Mesangial cell (primary cell): ENCODE data around the gene TUBA4A. TPM values are rescaled to one million over a fixed set of nuclear protein-coding genes. Genes with fewer than 3 reads are reported as not detected.

Source experiments
- total RNA-seq: library from RNA; depleted of rRNA; stranded (reverse); fragments of >200 nt; gene quantifications from 2 replicates; pipeline ENCODE4 v1.2.3, GENCODE V29; 2015

TUBA4A gene
- total RNA-seq: 36.1 and 129 TPM in 2 replicates

DNA sequence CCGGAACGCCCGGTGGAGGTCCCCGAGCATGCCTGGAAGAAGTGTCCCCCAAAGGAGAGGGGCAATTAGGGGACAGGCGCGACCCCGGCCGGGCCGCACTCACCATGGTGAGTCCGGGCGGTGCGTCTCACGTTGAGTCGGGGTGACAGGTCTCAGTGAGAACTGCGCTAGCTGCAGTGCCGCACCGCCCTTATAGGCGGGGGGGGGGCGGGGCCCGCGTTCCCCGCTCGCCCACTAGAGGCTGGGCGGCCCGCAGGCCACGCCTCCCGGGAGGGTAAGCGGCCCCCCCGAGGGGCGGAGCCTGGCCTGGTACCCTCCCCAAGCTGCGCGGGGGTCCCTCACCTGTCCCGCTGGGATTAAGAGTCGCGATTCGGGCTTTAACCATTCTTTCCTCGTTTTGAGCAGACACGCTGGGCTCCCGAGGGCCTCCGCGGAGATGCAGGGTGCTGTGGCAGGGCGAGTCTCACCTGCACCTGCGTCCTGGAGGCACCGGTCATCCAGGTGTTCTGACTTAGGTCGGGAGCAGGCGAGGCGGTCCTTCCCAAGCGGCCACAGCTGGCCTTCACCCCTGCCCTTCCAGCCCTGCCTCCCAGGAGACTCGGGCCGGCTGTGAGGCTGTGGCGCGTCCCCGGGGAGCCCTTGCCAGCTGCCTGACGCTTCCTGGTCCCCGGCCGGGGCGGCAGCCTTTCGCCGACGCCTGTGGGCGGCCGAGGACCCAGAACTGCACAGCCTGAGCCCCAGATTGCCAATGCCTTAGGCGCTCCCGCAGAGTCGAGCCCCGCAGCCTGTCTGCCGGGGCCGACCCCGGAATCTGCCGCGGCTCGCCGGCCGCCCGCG is at the start of gene TUBA4A:
TUBA4A (minus strand) TSS at position 166 of the 837 bp plus-strand sequence; CDS start at position 106, 60 bp downstream.

GRCh38 chr2:219279151-219279915 is 25.6 kb upstream of the TUBA4A start, which contains the start of gene DNAJB2:
TSS of gene DNAJB2 (plus strand) at chr2:219279366. CDS start at chr2:219279834, 468 bp downstream.

DNA sequence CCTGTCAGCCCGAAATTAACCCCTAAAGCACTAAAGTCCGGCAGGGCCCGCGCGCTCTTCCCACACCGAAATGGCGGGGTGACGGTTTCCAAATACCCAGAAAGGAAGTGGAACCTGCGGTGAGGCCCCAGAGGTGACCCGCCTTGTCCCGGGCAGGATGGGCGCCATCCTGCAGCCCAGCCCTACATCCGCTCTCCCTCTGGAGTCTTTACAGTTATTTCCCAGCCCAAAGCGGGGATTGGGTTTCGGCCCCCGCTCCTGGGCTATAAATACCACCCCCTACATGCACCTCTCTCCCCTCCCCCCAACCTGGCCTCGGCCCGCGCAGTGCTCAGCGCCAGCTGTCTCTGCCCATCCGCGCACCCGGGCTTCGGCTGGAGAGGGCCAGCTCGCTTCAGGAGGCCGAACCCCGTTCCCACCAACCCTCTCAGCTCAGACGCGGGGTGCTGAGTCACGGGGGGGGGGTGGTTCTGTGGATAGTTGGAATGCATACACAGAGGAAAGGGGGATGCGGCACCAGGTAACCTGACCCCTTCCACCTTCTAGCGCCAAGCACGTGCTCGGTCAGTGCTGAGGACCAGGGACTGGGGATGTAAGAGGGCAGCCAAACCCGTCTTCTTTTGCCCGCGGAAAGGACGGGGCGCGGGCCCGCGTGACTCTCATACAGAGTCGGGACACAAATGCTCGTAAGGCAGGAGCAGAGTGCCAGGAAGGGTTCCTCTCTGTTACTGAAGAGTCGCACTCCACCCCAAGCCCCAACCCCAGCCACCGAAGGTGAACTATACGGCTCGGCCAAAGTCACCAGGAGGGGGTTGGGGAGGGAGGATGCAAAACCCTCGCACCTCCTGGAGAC is 592 bp downstream of the TUBA4A start, which contains the start of gene TUBA4B:
TUBA4B (plus strand) TSS at position 344 of the 853 bp plus-strand sequence; CDS start at position 509, 165 bp downstream.

DNA sequence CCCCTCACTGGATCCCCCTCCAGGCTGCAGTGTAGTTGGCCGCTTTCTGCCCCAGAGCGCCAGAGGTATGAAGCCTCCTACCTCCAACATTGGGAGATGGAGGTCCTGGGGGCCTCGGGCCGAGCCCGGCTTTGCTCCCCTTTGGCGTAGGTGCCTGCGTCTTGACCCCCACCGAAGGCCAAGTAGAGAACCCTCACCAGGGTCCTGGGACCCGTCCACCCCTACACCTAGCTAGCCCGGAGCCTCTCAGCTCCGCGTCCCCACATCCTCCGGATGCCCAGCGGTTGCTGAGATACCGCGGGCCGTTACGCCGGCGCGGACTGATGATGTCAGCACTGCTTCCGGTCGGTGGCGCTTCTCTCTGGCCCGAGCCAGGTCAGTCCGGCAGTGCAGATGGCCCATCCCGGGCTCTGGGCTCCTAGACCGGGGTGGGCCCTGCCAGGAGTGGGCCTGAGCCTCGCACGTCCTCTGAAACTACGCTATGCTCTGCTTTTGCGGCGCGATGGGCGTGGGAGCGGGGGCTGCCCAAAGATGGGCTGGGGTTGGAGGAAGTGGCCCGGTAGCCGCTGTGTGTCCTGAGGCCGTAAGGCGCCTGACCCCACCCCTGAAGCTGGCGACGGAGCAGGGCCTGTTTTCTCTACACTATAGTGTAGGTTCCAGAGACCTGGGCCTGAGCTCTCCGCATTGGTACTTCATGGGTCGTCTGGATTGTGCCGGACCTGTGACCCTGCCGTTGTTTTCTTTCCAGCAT is 8.4 kb downstream of the TUBA4A start, which contains the start of the genes GLB1L and STK16:
GLB1L (minus strand) TSS at position 297 of the 751 bp plus-strand sequence. CDS start 1,871 bp downstream, outside the sequence.
STK16 (plus strand) TSS at position 332 of the 751 bp plus-strand sequence. CDS start 521 bp downstream, outside the sequence.

DNA sequence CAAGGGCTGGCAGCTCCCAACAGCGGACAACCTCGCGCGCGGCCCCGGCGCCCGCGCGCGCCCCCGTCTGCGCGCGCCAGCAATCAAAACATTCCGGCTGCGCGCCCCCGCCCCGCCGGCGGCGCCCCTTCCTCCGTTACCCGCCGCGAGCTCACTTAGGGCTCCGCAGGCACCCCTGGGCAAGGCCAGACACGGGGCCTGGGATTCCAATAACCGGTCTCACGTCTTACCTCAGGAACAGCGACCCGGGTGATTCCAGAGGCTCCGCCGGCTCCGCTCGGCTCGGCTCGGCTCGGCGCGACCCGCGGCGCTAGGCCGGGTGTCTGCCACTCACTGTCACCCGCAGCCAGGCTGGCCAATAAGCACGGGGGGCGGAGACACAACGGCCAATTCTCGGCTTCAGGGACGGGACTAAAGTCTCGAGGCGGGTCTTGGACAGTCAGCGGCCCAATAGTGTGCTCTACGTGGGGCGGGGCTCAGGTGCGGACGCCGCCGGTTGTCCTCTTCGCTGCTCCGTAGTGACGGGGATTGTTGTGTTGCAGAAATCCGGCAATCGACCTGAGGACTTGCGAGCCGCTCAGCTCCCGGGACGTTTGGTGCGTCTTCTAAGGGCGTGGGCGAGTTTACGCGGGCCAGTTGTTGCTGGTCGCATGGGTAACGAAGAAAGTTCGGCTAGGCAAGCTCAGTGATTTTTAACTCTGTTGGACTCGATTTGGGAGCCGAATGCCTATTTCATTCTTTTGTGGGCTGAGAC is 24.2 kb downstream of the TUBA4A start, which contains the start of the genes ANKZF1 and ATG9A:
ANKZF1 (plus strand) TSS at position 502 of the 754 bp plus-strand sequence. CDS start 452 bp downstream, outside the sequence.
ATG9A (minus strand) TSS at position 332 of the 754 bp plus-strand sequence. CDS start 1,612 bp downstream, outside the sequence.

DNA sequence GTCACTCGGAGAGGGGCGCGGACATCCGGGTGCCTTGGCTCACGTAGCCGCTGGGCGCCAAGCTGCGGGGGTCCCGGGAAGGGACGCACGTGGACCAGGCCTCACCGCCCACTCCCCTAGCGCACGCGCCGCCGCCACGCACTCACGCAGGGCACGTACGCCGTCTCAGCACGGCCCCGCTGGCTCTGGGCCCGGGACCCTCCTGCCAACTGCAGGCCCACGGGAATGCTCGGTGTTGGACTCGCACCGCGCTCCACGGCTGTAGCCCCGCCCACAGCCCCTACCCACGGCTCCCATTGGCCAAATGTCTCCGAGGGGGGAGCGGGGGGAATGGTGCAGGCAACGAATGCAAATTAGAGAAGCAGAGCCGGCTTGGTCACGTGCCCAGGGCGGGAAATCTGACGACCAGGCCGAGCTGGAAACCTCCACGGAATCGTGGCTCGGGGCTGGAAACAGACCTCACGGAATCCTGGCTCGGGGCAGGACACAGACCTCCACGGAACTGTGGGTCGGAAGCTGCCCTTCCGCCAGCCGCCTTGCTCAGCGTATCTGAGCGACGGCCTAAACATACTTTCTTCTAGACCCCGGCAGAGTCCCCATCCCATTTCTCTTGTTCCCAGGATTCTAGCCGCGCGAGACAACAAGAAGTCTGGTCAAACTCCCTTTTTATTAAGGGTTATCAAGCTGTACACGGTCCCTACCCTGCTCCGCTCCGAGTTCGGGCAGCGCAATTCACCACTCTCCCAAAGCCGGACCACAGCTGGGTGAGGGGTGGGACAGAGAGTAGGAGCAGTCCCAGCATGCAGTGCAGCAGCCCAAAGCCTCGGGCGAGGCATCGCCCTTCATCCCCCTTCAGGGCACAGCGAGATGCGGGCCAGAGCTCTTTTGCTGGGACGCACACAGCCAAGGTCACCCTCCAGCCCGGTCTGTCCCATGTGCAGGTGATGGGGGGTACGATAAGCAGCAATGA is 34.7 kb downstream of the TUBA4A start, which contains the start of gene ABCB6:
ABCB6 (minus strand) TSS at position 227 of the 970 bp plus-strand sequence. CDS start 285 bp downstream, outside the sequence.

GRCh38 chr2:219206328-219207133 is 47.2 kb downstream of the TUBA4A start, which contains the start of gene ZFAND2B:
TSS of gene ZFAND2B (plus strand) at chr2:219206782. CDS start at chr2:219206988, 206 bp downstream.

Other genes starting within 250 kb of the TUBA4A start
- gene CFAP65, start 212.4 kb downstream of the TUBA4A start, total RNA-seq: 0.13 TPM in 1 of 2 replicates, not detected in the other
- not detected in 2 replicates for gene IHH, start 193.0 kb downstream of the TUBA4A start, total RNA-seq
- 12.9 and 20.2 TPM in 2 replicates for gene NHEJ1, start 93.1 kb downstream of the TUBA4A start, total RNA-seq
- gene SLC23A3, start 83.9 kb downstream of the TUBA4A start, total RNA-seq: under 0.01 and 0.25 TPM in 2 replicates
- gene CNPPD1, start 77.0 kb downstream of the TUBA4A start, total RNA-seq: 25.1 and 31.6 TPM in 2 replicates
- gene RETREG2, start 75.6 kb downstream of the TUBA4A start, total RNA-seq: 40.6 and 51.7 TPM in 2 replicates
- 25.3 and 25.9 TPM in 2 replicates for gene ZFAND2B, start 47.1 kb downstream of the TUBA4A start, total RNA-seq
- gene ABCB6, start 35.0 kb downstream of the TUBA4A start, total RNA-seq: 7.6 and 12.7 TPM in 2 replicates
- 53.1 and 68.1 TPM in 2 replicates for gene ATG9A, start 24.3 kb downstream of the TUBA4A start, total RNA-seq
- 22.0 and 25.9 TPM in 2 replicates for gene ANKZF1, start 24.1 kb downstream of the TUBA4A start, total RNA-seq
- 10.3 and 23.1 TPM in 2 replicates for gene GLB1L, start 8.5 kb downstream of the TUBA4A start, total RNA-seq
- 19.2 and 22.7 TPM in 2 replicates for gene STK16, start 8.4 kb downstream of the TUBA4A start, total RNA-seq
- not detected in 2 replicates for gene TUBA4B, start 675 bp downstream of the TUBA4A start, total RNA-seq
- 24.6 and 57.0 TPM in 2 replicates for gene DNAJB2, start 25.4 kb upstream of the TUBA4A start, total RNA-seq
- gene PTPRN, start 55.5 kb upstream of the TUBA4A start, total RNA-seq: 0.49 and 0.63 TPM in 2 replicates
- gene RESP18, start 78.8 kb upstream of the TUBA4A start, total RNA-seq: not detected in 2 replicates
- gene DNPEP, start 134.0 kb upstream of the TUBA4A start, total RNA-seq: 36.3 and 73.0 TPM in 2 replicates
- gene DES, start 164.5 kb upstream of the TUBA4A start, total RNA-seq: 0.98 and 30.6 TPM in 2 replicates
- 6.8 and 24.8 TPM in 2 replicates for gene SPEG, start 180.9 kb upstream of the TUBA4A start, total RNA-seq
- 37.0 and 59.0 TPM in 2 replicates for gene GMPPA, start 245.0 kb upstream of the TUBA4A start, total RNA-seq